ENCODE results near the gene VSIR. TPM values are rescaled to one million over a fixed set of nuclear protein-coding genes. Genes with fewer than 3 reads are reported as not detected.

The VSIR gene
- total and polyA plus RNA-seq, 9 of the 15 experiments (the other 6 are each of a cell fraction or from before 2014, with no cell fraction given), result 0.14 to 20.5 (median 9.3) TPM

DNA sequence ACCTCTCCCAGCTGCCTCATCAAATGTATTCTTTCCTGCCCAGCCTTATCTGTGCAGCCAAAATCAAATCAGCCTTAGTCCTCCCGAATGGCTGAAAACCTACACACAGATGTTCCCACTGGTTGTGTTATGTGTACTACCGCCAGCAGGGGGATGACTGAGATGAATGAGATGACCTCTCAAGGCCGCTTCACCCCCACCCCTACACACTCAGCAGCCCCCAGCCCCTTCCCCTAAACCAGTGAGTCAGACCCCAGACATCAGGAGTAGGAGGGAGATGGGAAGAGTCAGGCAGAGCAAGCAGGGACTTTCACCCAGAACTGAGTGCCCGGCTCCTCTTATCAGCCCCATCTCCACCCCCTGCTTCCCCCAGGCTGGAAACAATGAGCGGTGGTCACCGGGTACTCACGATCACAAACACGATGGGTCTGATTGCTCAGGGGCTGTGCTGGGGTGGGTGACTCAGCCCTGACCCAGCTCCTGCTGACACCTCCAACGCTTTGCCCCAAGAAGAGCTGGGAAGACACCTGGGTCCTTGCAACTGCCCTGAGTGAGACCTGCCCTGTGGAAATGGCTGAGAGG is 47.2 kb downstream of the VSIR start (continued):
- TF ChIP-seq POLR2AphosphoS5 (IDR thresholded peaks at IDR 0.05; ENCODE audit: control insufficient read depth, insufficient read depth, low read depth, low read length) (no peak), RCOR1 (IDR thresholded peaks at IDR 0.05; ENCODE audit: borderline replicate concordance in 1 of 2, low read depth in 2 of 2, low read length in 2 of 2) (peak in 1 of 2 experiments; percentile 37; a peak in 1 of 4 replicates), NFATC3 (IDR thresholded peaks at IDR 0.05) (no peak), HIVEP1 (CRISPR knock-in tag; IDR thresholded peaks at IDR 0.05) (no peak), MAFK (IDR thresholded peaks at IDR 0.05; ENCODE audit: low read length) (no peak), RNF2 (IDR thresholded peaks at IDR 0.05) (no peak), ZNF436 (CRISPR knock-in tag; IDR thresholded peaks at IDR 0.05) (no peak), MEF2A (IDR thresholded peaks at IDR 0.05; ENCODE audit: control insufficient read depth, low read depth, low read length) (no peak), FOXK2 (conservative IDR thresholded peaks at IDR 0.05 in 1 of 2, IDR thresholded peaks at IDR 0.05 in 1 of 2; ENCODE audit: low read depth in 2 of 2) (no peak), ZNF12 (CRISPR knock-in tag; IDR thresholded peaks at IDR 0.05) (no peak), ETV5 (CRISPR knock-in tag; IDR thresholded peaks at IDR 0.05; ENCODE audit: low read depth) (no peak), SMC3 (conservative IDR thresholded peaks at IDR 0.05; ENCODE audit: insufficient read depth, low read depth, low read length) (0 out of 2 replicates have a peak, but pooled peaks have one; percentile 8), ILK (tag; IDR thresholded peaks at IDR 0.05; ENCODE audit: borderline replicate concordance, low read depth) (no peak), ETV1 (tag; conservative IDR thresholded peaks at IDR 0.05; ENCODE audit: low read depth) (no peak), RBM22 (IDR thresholded peaks at IDR 0.05; ENCODE audit: low read depth, low read length, poor library complexity, severe bottlenecking) (no peak), ZZZ3 (IDR thresholded peaks at IDR 0.05) (no peak), TBL1XR1 (IDR thresholded peaks at IDR 0.05; ENCODE audit: low read length in 2 of 2) (no peak)
- TF ChIP-seq, protein P1, sequence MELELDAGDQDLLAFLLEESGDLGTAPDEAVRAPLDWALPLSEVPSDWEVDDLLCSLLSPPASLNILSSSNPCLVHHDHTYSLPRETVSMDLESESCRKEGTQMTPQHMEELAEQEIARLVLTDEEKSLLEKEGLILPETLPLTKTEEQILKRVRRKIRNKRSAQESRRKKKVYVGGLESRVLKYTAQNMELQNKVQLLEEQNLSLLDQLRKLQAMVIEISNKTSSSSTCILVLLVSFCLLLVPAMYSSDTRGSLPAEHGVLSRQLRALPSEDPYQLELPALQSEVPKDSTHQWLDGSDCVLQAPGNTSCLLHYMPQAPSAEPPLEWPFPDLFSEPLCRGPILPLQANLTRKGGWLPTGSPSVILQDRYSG (tag; conservative IDR thresholded peaks at IDR 0.05; ENCODE audit: low read depth), result no peak
- TF ChIP-seq, protein P2, sequence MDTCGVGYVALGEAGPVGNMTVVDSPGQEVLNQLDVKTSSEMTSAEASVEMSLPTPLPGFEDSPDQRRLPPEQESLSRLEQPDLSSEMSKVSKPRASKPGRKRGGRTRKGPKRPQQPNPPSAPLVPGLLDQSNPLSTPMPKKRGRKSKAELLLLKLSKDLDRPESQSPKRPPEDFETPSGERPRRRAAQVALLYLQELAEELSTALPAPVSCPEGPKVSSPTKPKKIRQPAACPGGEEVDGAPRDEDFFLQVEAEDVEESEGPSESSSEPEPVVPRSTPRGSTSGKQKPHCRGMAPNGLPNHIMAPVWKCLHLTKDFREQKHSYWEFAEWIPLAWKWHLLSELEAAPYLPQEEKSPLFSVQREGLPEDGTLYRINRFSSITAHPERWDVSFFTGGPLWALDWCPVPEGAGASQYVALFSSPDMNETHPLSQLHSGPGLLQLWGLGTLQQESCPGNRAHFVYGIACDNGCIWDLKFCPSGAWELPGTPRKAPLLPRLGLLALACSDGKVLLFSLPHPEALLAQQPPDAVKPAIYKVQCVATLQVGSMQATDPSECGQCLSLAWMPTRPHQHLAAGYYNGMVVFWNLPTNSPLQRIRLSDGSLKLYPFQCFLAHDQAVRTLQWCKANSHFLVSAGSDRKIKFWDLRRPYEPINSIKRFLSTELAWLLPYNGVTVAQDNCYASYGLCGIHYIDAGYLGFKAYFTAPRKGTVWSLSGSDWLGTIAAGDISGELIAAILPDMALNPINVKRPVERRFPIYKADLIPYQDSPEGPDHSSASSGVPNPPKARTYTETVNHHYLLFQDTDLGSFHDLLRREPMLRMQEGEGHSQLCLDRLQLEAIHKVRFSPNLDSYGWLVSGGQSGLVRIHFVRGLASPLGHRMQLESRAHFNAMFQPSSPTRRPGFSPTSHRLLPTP (IDR thresholded peaks at IDR 0.05; ENCODE audit: borderline replicate concordance, extremely low read depth, insufficient read length), result no peak
- TF ChIP-seq, protein P3, sequence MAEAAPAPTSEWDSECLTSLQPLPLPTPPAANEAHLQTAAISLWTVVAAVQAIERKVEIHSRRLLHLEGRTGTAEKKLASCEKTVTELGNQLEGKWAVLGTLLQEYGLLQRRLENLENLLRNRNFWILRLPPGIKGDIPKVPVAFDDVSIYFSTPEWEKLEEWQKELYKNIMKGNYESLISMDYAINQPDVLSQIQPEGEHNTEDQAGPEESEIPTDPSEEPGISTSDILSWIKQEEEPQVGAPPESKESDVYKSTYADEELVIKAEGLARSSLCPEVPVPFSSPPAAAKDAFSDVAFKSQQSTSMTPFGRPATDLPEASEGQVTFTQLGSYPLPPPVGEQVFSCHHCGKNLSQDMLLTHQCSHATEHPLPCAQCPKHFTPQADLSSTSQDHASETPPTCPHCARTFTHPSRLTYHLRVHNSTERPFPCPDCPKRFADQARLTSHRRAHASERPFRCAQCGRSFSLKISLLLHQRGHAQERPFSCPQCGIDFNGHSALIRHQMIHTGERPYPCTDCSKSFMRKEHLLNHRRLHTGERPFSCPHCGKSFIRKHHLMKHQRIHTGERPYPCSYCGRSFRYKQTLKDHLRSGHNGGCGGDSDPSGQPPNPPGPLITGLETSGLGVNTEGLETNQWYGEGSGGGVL (CRISPR knock-in tag; IDR thresholded peaks at IDR 0.05), result no peak
- TF ChIP-seq, protein P4, sequence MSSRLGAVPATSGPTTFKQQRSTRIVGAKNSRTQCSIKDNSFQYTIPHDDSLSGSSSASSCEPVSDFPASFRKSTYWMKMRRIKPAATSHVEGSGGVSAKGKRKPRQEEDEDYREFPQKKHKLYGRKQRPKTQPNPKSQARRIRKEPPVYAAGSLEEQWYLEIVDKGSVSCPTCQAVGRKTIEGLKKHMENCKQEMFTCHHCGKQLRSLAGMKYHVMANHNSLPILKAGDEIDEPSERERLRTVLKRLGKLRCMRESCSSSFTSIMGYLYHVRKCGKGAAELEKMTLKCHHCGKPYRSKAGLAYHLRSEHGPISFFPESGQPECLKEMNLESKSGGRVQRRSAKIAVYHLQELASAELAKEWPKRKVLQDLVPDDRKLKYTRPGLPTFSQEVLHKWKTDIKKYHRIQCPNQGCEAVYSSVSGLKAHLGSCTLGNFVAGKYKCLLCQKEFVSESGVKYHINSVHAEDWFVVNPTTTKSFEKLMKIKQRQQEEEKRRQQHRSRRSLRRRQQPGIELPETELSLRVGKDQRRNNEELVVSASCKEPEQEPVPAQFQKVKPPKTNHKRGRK (tag; IDR thresholded peaks at IDR 0.05), result no peak
